Endothelial cell of umbilical vein (primary cell): ENCODE results near the gene KLHL11.

Experiments used
- EZH2 ChIP-seq: IDR thresholded peaks from 2 replicates; pipeline ENCODE4 v1.6.1; 2012; ENCODE audit warnings: borderline replicate concordance, low read depth, mild to moderate bottlenecking, moderate library complexity, low read length, inconsistent platforms; ENCODE audit not compliant: severe bottlenecking
- TF ChIP-seq, protein P1 (sequence below), 2 donors: IDR thresholded peaks; 1 replicate in 1 of 2; 2 replicates in 1 of 2; pipeline ENCODE4 v1.5.1; 2011; ENCODE audit warnings: low read length in 2 of 2, mild to moderate bottlenecking in 2 of 2, moderate library complexity in 2 of 2, control low read depth in 1 of 2, inconsistent platforms in 1 of 2, low read depth in 1 of 2; ENCODE audit not compliant: insufficient read depth in 1 of 2; ENCODE audit errors: extremely low read depth in 1 of 2

GRCh38 chr17:41825175-41825845 lies 39.9 kb downstream of the KLHL11 start:
- TF ChIP-seq, protein P1, sequence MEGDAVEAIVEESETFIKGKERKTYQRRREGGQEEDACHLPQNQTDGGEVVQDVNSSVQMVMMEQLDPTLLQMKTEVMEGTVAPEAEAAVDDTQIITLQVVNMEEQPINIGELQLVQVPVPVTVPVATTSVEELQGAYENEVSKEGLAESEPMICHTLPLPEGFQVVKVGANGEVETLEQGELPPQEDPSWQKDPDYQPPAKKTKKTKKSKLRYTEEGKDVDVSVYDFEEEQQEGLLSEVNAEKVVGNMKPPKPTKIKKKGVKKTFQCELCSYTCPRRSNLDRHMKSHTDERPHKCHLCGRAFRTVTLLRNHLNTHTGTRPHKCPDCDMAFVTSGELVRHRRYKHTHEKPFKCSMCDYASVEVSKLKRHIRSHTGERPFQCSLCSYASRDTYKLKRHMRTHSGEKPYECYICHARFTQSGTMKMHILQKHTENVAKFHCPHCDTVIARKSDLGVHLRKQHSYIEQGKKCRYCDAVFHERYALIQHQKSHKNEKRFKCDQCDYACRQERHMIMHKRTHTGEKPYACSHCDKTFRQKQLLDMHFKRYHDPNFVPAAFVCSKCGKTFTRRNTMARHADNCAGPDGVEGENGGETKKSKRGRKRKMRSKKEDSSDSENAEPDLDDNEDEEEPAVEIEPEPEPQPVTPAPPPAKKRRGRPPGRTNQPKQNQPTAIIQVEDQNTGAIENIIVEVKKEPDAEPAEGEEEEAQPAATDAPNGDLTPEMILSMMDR (IDR thresholded peaks at IDR 0.05; ENCODE audit: extremely low read depth in 1 of 2, insufficient read depth in 1 of 2, low read depth in 1 of 2, low read length in 2 of 2), result no peak
- no peak for TF ChIP-seq EZH2
